Measurements from ENCODE around the gene PLA2G6.
"Not testable (repeated sequence)": the region's sequence is repeated elsewhere in the genome, so short reads cannot be mapped to it uniquely, and the experiment has no call there.

PLA2G6 gene

DNA sequence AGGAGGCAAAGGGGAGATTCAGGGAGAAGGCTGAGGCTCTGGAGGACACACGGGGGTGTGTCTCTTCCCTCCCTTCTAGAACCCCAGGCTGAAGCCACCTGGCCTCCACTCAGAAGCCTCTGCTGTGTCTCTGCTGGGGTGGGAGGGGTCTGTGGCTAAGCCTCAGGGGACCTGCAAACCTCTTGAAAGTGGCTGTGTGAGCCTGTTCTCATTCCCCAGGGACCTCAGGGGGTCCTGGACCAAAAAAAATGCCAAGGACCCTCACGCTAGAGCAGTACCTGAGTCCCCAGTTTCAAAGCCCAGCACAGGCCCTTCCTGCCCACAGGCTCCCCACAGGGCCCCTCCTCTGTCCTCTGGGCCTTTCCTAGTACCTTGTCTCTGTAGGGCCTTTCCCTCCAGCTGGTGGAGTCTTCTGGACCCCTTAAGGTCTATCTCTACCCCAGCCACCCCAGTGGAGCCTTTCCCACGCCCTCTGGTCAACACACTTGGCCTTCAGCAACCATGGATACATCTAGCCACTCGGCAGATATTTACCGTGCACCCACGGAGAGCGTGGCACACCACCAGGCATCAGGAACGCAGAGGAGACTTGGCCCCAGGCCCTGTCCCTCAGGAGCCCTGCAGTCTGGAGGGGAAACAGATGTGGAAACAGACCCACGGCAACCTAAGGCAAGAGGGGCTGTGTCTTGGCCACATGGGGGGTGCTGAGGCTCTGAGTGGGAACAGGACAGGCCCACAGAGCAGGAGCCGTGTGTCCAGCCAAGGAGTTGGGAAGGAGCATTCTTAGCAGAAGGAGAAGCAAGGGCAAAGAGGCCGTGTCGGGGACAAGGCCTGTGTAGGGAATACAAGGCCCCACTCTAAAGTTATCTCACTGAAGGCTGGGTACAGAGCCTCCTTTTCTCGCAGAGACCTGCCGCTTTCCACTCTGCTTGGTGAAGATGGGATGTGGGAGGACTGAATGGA, 18.5 kb downstream of the PLA2G6 start:
- no peak for DNase-seq

DNA sequence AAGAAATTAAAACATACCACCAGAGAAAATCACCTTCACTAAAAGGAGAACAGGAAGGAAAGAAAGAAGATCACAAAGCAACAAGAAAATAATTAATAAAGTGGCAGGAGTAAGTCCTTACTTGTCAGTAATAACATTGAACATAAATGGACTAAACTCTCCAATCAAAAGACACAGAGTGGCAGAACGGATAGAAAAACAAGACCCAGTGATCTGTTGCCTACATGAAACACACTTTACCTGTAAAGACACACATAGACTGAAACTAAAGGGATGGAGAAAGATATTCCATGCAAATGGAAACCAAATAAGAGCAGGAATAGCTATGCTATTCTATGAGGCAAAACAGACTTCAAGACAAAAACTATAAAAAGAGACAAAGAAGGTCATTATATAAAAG, 25.9 kb downstream of the PLA2G6 start:
- DNase-seq, result no peak

DNA sequence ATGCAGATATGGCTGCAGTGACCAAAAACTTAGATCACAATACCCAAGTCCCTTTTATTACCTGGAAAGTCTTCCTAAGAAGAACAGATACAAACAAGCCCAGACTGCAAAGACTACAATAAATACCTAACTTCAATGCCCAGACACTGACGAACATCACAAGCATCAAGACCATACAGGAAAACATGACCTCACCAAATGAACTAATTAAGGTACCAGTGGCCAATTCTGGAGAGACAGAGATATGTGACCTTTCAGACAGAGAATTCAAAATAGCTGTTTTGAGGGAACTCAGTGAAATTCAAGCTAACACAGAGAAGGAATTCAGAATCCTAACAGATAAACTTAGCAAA, 27.1 kb downstream of the PLA2G6 start:
- DNase-seq, result not testable (repeated sequence)

DNA sequence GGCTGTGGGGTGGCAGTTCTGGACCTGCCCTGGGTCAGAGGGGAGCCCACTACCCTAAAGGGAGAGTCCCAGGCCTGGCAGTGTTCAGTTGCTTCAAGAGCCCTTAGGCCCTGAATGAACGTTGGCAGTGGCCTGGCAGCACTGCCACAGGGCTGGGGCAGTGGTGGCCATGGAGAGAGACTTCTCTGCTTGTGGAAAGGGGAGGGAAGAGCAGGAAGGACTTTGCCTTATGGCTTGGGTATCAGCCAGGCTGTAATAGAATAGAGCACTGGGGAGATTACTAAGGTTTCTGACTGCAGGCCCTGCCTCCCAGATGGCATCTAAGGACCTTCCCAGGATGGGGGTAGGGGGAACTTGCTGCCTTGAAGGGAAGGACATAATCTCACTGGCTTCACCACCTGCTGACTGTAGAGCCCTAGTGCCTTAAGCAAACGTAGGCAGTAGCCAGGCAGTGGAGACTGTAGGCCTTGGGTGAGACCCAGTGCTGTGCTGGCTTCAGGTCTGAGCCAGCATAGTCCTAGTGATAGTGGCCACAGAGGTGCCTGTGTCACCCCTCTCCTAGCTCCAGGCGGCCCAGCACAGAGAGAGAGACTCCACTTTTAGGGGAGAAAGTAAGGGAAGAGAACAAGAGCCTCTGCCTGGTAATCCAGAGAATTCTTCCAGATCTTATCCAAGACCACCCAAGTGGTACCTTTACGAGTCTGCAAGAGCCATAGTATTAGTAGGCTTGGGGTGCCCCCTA, 27.6 kb downstream of the PLA2G6 start:
- no peak for DNase-seq

DNA sequence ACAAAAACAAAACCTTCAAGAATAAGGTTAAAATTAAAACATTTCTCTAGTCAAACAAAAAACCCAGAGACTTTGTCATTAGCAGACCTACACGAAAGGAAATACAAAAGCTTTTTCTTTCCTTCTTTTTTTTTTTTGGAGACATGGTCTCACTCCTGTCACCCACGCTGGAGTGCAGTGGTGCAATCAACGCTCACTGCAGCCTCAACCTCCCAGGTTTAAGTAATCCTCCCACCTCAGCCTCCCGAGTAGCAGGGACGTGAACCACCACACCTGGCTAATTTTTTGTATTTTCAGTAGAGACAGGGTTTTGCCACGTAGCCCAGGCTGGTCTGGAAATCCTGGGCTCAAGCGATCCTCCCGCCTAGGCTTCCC, 30.5 kb downstream of the PLA2G6 start:
- no peak for DNase-seq

DNA sequence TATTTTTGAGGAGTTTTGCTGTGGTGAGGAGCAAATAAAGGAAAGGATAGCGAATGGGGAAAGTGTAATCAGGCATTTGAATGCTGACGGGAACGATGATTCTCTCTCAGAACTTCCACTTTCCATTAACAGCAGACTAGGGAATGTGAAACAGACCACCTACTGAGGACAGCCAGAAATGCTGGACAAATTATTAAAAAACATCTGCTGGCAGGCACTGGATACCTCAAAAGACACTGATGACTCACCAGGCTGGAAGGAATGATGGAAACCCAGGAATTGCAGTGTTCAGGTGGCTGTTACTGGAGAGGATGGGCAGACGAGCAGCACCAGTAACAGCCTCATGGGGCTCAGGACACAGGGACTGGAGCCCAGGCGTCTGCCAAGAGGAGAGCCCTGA, 33.4 kb downstream of the PLA2G6 start:
- DNase-seq, result no peak

DNA sequence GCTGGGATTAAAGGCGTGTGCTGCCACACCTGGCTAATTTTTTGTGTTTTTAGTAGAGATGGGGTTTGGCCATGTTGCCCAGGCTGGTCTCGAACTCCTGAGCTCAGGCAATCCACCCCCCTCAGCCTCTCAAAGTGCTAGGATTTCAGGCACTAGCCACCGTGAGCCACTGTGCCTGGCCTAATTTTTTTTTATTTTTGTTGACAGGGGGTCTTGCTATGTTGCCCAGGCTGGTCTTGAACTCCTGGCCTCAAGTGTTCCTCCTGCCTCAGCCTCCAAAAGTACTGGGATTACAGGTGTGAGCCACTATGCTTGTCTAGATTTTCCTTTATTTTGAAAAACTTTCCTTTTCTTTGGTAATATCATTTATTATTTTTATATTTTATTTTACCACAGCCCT, 35.5 kb downstream of the PLA2G6 start:
- DNase-seq, result not testable (repeated sequence)

DNA sequence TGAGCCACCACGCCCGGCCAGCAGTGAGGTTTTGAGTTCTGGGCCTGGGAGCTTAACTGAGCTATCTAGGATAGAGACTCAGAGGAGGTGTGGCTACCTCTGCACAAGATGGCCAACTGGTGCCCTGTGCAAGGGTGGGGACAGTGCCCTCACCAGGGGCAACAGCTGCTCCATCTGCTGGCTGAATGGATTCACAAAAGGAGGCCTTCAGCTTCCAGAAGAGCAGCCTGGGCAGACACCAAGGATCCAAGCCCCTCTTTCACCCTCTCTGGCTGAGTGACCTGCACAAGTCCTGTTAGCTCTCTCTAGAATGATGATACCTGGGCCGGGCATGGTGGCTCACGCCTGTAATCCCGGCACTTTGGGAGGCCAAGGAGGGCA, 37.6 kb downstream of the PLA2G6 start:
- no peak for DNase-seq

DNA sequence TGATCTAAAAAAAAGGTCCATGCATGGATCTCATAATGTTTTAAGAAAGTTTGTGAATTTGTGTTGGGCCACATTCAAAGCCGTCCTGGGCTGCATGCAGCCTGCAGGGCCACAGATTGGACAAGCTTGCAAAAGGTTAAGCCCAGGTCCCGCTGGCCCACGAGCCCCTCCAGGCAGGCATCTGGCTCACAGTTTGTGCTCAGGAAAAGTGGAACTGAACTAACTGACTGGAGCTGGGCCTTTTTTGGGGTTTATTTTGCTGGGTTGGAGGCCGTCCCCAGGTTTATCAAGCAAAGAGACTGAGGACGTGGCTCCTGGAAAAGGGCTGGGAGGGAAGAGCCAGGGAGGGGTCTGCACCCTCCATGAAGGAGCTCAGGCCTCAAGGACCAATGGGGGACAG, 39.0 kb downstream of the PLA2G6 start:
- DNase-seq, result no peak

DNA sequence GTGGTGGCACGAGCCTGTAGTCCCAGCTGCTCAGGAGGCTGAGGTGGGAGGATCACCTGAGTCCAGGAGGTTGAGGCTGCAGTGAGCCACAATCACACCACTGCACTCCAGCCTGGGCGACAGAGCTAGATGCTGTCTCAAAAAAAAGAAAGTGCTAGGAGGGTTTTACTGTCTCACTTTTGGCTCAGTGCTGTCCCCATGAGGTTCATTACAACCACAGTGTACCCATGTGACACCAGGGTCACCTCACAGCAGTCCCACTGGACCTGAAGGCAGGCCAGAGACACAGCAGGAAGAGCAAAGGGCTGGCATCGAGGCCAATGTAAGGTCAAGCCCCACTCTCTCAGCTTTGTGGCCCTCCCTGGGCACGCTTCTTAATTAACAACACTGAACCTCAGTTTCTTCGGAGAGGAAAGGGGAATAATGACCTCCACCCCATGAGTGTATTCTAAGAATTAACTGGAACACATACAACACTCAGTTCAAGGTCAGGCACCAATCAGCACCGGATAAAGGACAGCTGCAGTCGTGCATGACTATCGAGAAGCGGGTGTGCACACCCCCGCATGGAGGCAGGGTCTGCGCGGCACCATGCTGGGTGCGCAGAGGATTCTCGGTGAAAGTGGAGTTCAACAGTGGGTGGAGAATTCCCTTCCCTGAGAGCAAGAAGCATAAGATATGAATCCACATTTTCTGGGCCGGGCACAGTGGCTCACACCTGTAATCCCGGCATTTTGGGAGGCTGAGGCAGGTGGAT, 40.2 kb downstream of the PLA2G6 start:
- DNase-seq, result no peak

DNA sequence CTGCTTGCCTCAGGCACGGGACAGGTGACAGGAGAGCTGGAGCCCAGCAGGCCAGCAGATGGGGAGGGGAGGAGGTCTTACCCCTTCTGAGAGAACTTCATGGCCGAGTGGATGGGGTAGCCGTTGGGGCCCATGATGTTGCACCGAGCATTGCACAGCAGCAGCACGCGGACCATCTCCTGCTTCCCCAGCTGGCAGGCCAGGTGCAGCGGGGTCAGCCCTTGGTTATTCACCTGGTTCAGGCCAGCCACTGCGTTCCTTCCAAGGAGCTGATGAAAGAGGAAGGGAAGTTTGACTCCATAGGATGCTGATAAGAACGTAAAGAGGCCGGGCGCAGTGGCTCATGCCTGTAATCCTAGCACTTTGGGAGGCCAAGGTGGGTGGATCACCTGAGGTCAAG, 41.7 kb downstream of the PLA2G6 start:
- DNase-seq, result no peak

DNA sequence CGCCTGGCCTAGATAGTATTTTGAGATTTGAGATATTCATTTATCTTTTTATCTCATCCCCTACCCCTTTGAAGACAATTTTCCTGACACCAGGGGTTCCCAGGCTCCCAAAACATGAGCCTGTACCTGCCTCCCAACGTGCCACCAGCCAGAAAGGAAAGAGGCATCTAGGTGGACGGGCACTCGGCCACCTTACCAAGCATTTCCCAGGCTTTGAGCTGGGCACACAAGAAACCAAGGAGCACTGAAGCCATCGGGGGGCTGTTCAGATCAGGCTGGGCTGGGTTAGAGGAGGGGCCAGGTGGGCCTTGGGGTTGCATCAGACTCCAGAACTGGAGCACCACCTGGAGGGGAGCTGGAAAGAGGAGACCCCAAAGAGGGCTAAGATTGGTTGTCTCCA, 42.7 kb downstream of the PLA2G6 start:
- DNase-seq, result no peak

DNA sequence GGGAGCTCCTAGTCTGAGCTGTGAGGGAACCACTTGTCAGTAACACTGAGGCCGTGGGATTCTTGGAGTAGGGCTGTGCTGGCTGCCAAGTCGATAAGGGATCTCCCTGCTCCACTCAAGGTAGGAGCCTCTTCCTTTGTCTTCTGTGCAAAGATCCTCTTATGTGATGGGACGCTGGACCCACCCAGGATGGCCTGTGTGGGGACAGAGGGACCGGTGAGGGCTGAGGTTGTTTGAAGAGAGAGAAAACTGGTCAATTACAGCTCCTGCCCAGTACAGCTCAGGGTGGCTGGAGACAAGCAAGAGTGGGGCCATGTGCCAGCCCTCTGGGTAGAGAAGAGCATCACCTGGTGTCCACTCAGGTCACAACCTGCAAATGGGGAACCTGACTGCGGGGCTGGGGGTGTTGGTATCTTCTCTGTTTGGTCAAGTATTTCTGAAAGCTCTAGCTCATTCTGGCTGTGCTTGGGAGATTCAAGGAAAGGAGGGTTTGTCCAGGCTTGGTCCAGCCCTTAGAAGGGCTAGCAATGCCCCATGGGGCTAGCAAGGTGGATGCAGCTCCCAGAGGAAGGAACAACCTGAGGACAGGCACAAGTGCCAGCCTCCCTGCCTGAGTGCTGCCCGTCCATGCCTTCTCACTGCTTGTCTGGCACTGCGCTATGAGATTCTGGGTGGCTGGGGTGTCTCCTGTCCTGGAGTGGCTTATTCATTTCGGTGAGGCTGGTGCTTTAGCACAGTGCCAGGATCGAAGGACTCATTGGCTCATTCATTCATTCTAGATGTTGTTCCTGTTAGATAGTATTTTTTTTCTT, 43.5 kb downstream of the PLA2G6 start:
- no peak for DNase-seq

DNA sequence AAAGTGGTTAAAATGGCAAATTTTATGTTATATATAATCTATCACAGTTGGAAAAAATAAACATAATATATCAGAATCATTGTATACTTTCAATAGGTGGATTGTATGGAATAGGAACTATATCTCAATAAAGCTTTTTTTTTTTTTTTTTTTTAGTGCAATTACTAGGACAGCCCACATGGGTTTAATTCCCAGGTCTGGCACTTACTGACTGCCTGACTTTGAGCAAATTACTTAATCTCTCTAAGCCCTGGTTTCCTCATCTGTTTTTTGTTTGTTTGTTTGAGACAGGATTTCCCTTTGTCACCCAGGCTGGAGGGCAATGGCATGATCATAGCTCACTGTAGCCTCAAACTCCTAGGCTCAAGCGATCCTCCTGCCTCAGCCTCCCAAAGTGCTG, 45.0 kb downstream of the PLA2G6 start:
- no peak for DNase-seq

DNA sequence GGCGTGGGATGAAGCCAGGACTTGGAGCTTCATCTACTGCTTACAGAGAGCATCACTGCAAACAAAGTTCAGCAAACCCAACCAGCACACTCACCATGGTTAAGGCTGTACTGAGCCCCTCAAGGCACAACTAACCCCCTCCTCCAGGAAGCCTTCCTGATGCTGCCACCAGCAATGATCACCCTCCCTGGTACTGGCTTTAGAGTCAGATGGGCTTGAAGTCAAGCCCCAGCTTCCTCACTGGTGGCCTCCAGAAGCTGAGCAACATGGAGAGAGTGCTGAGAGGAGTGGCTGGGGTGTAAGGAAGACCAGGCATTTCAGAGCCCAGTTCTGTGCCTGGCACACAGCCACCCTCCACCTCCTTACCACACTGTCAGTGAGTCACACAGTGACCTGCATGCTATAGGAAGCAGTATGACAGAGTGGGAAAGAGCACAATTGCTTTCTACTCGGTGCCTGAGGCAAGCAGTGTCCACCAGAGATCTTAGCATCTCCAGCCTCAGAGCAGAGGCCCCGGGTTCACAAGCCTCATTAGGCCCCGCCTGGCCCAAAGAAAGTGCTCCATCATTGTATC, 46.4 kb downstream of the PLA2G6 start:
- DNase-seq, result no peak

DNA sequence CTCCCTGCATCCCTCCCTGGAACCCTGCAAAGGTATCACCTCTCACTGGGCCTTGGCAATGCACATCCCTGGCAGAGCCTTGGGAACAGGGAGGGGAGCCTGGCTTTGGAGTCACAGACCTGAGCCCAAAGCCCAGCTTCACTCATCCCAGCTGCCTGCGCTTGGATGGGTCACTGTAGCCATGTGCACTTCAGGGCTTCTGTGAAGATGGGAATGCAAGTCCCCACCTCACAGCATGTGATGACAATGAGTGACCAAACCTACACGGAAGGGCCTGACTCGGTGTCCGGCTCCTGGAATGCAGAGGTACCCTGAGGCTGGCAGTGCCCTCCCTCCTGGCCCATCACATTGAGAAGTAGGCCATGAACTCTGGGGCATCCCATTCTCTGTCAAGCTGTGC, 48.3 kb downstream of the PLA2G6 start:
- no peak for DNase-seq

DNA sequence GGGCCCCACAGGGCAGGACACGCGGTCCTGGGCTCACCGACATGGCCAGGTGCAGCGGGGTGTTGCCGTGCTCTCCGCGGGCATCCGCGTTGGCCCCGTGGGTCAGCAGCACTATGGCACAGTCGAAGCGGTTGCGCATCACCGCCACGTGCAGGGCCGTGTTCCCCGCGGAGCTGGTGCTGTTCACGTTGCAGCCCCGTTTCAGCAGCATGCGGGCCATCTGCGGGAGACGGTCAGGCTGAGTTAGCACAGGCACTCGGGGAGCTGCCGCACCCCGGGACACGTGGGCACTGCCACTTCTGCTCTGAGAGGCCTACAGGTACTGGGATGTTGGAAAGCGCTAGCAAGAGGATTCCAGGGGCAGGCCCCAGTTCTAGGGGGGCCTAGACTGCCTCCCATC, 48.8 kb downstream of the PLA2G6 start:
- no peak for DNase-seq

DNA sequence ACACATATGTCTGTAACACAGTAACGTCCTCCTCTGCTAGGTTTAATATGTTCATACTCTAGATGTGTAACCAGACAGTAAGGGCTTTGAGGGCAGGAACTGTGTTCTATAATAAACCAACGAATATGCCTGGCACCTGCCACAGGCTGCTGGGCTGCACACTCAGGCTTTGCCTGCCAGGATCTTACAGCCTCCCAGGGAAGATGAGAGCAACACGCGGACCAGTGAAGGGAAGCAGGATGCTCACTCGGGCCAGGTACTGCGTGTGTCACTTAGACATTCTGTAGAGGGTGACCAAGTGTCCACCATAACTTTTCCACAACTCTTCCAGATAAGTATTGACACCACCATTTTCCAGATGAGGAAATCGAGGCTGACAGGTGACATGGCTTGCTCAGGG, 49.5 kb downstream of the PLA2G6 start:
- DNase-seq, result no peak

DNA sequence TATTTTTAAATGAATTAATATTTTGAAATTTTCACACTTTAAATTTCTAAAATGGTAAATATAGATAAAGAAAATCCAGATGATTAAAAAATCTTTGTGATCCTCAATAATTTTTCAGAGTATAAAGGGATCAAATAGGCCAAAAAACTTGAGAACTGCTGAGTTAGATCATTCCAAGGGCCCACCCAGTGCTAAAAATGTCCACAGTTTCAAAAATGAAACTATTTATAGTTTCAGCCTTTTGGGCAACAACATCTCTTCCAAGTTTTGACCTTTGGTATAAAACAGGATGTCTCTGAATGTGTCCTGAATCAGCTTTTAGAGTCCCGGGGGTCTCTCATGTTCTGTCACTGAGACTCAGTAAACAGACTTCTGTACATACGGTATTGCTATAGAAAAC, 50.2 kb downstream of the PLA2G6 start:
- DNase-seq, result no peak

DNA sequence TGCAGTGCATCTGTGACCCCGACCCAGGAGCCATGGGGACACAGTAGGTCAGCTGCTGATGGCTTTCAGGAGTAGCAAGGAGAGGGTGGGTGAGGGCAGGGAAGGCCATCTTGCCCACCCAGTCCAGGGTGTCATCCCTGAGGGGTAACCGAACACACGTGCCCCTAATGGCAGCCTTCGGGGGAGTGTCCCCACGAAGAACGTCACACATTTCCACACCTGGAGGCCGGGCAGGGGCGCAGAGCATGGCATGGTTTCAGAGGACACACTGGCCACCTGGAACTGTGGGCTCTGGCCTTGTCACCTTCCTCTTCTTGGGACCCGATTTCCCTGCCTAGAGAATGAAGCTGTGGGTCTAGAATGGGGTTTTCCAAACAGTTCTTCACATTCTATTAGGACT, 51.8 kb downstream of the PLA2G6 start:
- DNase-seq, result no peak

DNA sequence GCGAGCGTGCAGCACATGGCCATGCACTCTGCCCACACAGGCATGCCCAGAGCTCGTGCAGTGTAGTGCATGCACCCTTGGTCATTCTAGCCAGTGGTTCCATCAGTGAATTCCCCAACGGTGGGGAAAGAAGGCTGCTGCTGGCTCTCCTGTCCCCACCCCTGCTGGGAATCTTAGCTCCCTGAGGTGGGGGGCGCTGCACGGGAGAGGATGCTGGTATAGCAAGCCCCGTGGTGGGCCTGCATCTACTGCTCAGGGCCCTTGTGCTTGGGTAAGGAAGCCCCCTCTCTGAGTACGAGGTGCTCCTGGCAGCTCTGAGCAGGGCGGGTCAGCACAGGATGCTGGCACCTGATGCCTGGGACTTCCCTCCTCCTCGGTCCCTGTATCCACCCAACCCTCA, 52.6 kb downstream of the PLA2G6 start:
- DNase-seq, result no peak

DNA sequence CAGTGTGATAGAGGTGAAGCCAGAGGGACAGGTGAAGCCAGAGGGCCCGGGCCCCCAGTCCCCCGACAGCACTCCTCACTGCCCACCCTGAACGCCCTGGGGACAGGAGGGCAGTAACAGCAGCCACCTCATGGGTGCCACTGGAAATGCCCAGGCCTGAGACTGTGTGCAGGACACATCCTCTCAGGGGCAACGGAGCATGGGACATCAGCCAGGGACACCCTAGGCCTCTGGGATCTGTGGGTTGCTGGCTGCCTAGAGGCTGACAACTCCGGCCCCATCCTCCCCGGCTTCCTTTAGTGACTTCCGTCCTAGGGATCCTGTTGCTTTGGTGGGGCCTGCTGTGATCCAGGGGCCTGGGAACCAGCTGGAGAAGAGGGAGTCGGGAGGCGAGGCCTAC, 53.8 kb downstream of the PLA2G6 start:
- DNase-seq, result no peak
